Loucy (cell line): ENCODE results near the gene CENPX.

ENCODE experiments used
- H2AFZ ChIP-seq: fragments of 200-600 bp; sonication (generic); 2 replicates; pipeline ENCODE4 v1.6.0; 2016; ENCODE audit warnings: antibody characterized with exemption, mild to moderate bottlenecking, low read length, moderate library complexity
- H3F3A ChIP-seq: fragments of 200-600 bp; 2 replicates; pipeline ENCODE4 v1.6.0; 2016; ENCODE audit warnings: antibody characterized with exemption, low read depth, mild to moderate bottlenecking
- H3K27me3 ChIP-seq: fragments of 200-600 bp; sonication (generic); 2 replicates; pipeline ENCODE4 v1.6.1; 2014; ENCODE audit warnings: low read length, mild to moderate bottlenecking; ENCODE audit not compliant: insufficient read depth, poor library complexity, severe bottlenecking
- H3K36me3 ChIP-seq: fragments of 200-600 bp; sonication (generic); 2 replicates; pipeline ENCODE4 v1.6.1; 2016; ENCODE audit warnings: low read length; ENCODE audit not compliant: insufficient read depth
- H3K4me1 ChIP-seq: fragments of 200-600 bp; sonication (generic); 2 replicates; pipeline ENCODE4 v1.5.1; 2014; ENCODE audit warnings: low read length, mild to moderate bottlenecking; ENCODE audit not compliant: insufficient read depth, poor library complexity, severe bottlenecking
- H3K4me2 ChIP-seq: fragments of 200-600 bp; sonication (generic); 2 replicates; pipeline ENCODE4 v1.6.0; 2014; ENCODE audit warnings: antibody characterized with exemption, low read length, low read depth, mild to moderate bottlenecking; ENCODE audit not compliant: poor library complexity, severe bottlenecking
- H3K4me3 ChIP-seq: fragments of 200-600 bp; sonication (generic); 2 replicates; pipeline ENCODE4 v1.5.1; 2014; ENCODE audit warnings: low read length, mild to moderate bottlenecking, mixed read lengths; ENCODE audit not compliant: poor library complexity, severe bottlenecking
- H3K79me2 ChIP-seq: fragments of 200-600 bp; sonication (generic); 2 replicates; pipeline ENCODE4 v1.6.1; 2014; ENCODE audit warnings: low read length; ENCODE audit not compliant: insufficient read depth
- H3K9ac ChIP-seq: fragments of 200-600 bp; sonication (generic); 2 replicates; pipeline ENCODE4 v1.6.0; 2014; ENCODE audit warnings: mild to moderate bottlenecking, low read depth, low read length, moderate library complexity; ENCODE audit not compliant: poor library complexity, severe bottlenecking
- H3K9me2 ChIP-seq: fragments of 200-600 bp; sonication (generic); replicated peaks from 2 replicates; pipeline ENCODE4 v1.6.1; 2016; ENCODE audit warnings: low read depth, low read length, mixed read lengths
- H3K9me3 ChIP-seq: fragments of 200-600 bp; sonication (generic); 2 replicates; pipeline ENCODE4 v1.6.1; 2014; ENCODE audit warnings: mild to moderate bottlenecking, antibody characterized with exemption, low read length, low read depth; ENCODE audit not compliant: insufficient read depth
- H4K20me1 ChIP-seq: fragments of 200-600 bp; sonication (generic); 2 replicates; pipeline ENCODE4 v1.6.0; 2014; ENCODE audit warnings: antibody characterized with exemption, low read length, mild to moderate bottlenecking; ENCODE audit not compliant: insufficient read depth, poor library complexity, severe bottlenecking
- EZH2phosphoT487 ChIP-seq: fragments of 200-600 bp; IDR thresholded peaks from 2 replicates; pipeline ENCODE4 v1.6.1; 2018; ENCODE audit warnings: antibody characterized with exemption, mild to moderate bottlenecking, moderate library complexity, borderline replicate concordance
- TF ChIP-seq, protein P1 (sequence below): fragments of 200-600 bp; sonication (generic); conservative IDR thresholded peaks from 2 replicates; pipeline ENCODE4 v1.5.1; 2014; ENCODE audit warnings: mild to moderate bottlenecking, antibody characterized with exemption, low read length

The CENPX gene

GRCh38 chr17:82004517-82005455, 17.9 kb downstream of the CENPX start:
- no peaks in the 10 kb centered on the region for H3K36me3 ChIP-seq
- no peak overlapping the region for H3K9ac ChIP-seq
- no peaks in the 10 kb centered on the region for H3K4me1 ChIP-seq
- no peak overlapping the region for H3K4me3 ChIP-seq
- no peak for TF ChIP-seq EZH2phosphoT487
- TF ChIP-seq, protein P1, sequence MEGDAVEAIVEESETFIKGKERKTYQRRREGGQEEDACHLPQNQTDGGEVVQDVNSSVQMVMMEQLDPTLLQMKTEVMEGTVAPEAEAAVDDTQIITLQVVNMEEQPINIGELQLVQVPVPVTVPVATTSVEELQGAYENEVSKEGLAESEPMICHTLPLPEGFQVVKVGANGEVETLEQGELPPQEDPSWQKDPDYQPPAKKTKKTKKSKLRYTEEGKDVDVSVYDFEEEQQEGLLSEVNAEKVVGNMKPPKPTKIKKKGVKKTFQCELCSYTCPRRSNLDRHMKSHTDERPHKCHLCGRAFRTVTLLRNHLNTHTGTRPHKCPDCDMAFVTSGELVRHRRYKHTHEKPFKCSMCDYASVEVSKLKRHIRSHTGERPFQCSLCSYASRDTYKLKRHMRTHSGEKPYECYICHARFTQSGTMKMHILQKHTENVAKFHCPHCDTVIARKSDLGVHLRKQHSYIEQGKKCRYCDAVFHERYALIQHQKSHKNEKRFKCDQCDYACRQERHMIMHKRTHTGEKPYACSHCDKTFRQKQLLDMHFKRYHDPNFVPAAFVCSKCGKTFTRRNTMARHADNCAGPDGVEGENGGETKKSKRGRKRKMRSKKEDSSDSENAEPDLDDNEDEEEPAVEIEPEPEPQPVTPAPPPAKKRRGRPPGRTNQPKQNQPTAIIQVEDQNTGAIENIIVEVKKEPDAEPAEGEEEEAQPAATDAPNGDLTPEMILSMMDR = no peak
- H3K9me3 ChIP-seq = no peaks in the 10 kb centered on the region
- no peaks in the 10 kb centered on the region for H3K27me3 ChIP-seq
- no peak overlapping the region for H2AFZ ChIP-seq
- no peaks in the 10 kb centered on the region for H3F3A ChIP-seq
- H3K79me2 ChIP-seq = no peaks in the 10 kb centered on the region
- no peaks in the 10 kb centered on the region for H4K20me1 ChIP-seq
- H3K4me2 ChIP-seq = no peak overlapping the region
- no peaks in the 10 kb centered on the region for H3K9me2 ChIP-seq

GRCh38 chr17:82003411-82004381, 19.0 kb downstream of the CENPX start:
- Histone ChIP-seq H3K9me2 (no peaks in the 10 kb centered on the region), H3K4me3 (no peak overlapping the region), H4K20me1 (no peaks in the 10 kb centered on the region), H3K36me3 (no peaks in the 10 kb centered on the region), H3K4me1 (no peaks in the 10 kb centered on the region), H3K9ac (no peak overlapping the region), H3K27me3 (no peaks in the 10 kb centered on the region), H3K9me3 (no peaks in the 10 kb centered on the region), H3K79me2 (no peaks in the 10 kb centered on the region), H3K4me2 (no peak overlapping the region), H2AFZ (no peak overlapping the region), H3F3A (no peaks in the 10 kb centered on the region)
- TF ChIP-seq, protein P1 = no peak
- TF ChIP-seq EZH2phosphoT487 = no peak

DNA sequence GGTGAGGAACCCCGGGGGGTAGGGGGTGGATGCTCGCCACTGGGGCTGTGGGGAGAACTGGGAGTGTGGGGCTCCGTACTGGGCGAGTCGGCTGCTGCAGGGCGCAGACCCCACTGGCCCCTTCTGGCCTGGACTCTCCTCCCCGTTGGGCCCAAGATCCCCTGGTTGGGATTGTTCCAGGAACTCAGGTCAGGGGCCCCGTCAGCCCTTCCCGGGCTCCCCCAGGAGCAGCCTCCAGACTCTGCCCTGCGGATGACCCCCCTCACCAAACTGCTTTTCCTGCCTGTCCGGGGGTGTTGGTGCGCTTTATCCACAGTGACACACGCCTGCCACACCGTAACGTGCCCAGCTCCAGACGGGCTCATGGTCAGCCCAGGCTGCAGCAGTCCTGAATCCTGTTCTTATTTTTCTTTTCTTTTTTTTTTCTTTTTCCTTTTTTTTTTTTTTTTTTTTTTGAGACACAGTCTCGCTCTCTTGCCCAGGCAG, 21.1 kb downstream of the CENPX start:
- H3K9me3 ChIP-seq = no peaks in the 10 kb centered on the region
- no peak overlapping the region for H2AFZ ChIP-seq
- H3K27me3 ChIP-seq = no peaks in the 10 kb centered on the region
- no peaks in the 10 kb centered on the region for H3K36me3 ChIP-seq
- H3K4me2 ChIP-seq = no peak overlapping the region
- H4K20me1 ChIP-seq = no peaks in the 10 kb centered on the region
- H3F3A ChIP-seq = no peaks in the 10 kb centered on the region
- no peaks in the 10 kb centered on the region for H3K9me2 ChIP-seq
- no peaks in the 10 kb centered on the region for H3K4me1 ChIP-seq
- no peak overlapping the region for H3K4me3 ChIP-seq
- no peaks in the 10 kb centered on the region for H3K79me2 ChIP-seq
- H3K9ac ChIP-seq = no peak overlapping the region
- TF ChIP-seq EZH2phosphoT487 = no peak
- TF ChIP-seq, protein P1 = no peak
